ENCODE results near the gene NEUROG2.

Gene NEUROG2

DNA sequence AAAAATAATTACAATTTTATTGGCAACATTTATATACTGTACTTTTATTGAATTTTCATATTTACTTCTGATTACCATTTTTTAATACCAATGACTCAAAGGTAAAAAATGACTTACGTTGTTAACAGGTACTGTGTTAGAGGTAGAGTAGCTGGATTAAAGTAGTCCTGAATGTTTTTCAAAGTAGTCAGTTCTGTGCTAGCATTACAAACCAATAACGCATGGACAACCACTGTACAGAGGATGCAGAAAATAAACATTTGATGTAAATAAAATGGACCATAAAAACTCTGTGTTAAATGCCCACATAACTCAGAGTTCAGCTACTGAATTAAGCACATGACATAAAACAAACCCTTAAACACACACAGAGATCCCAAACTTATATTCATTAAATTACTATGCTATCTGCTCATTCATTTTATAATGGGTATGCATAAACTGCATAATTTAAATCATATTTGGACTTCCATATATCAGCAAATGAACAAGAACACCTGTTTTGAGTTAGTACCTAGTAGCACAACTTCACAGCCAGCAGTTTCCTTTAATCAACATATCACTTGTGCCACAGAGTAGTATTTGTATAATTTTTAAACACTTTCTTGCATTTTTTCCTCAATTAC lies 46.4 kb upstream of the NEUROG2 start:
- Histone ChIP-seq H3K9ac (ENCODE audit: low read depth, low read length, poor library complexity, severe bottlenecking) (no peak overlapping the region), H2AFZ (ENCODE audit: low read length) (no peak overlapping the region), H3K9me2 (replicated peaks; ENCODE audit: low read depth, low read length) (no peaks in the 10 kb centered on the region), H4K20me1 (ENCODE audit: insufficient read depth, low read length, poor library complexity, severe bottlenecking) (no peaks in the 10 kb centered on the region), H3K4me3 (ENCODE audit: low read length, poor library complexity, severe bottlenecking) (no peak overlapping the region), H3K36me3 (ENCODE audit: insufficient read depth, low read length) (peaks cover 20% of the 10 kb centered on the region; the same call in 1 of the 2 replicates), H3K4me1 (ENCODE audit: insufficient read depth, low read length, poor library complexity, severe bottlenecking) (peaks cover 12% of the 10 kb centered on the region), H3K27me3 (ENCODE audit: insufficient read depth, low read length, poor library complexity, severe bottlenecking) (no peaks in the 10 kb centered on the region), H3K79me2 (ENCODE audit: insufficient read depth, low read length) (no peaks in the 10 kb centered on the region), H3K9me3 (ENCODE audit: insufficient read depth, low read depth, low read length) (0 out of 2 replicates have a peak, but pooled peaks cover 3% of the 10 kb centered on the region), H3F3A (ENCODE audit: low read depth) (no peaks in the 10 kb centered on the region), H3K4me2 (ENCODE audit: low read depth, low read length, poor library complexity, severe bottlenecking) (no peak overlapping the region)
- TF ChIP-seq, protein P1, sequence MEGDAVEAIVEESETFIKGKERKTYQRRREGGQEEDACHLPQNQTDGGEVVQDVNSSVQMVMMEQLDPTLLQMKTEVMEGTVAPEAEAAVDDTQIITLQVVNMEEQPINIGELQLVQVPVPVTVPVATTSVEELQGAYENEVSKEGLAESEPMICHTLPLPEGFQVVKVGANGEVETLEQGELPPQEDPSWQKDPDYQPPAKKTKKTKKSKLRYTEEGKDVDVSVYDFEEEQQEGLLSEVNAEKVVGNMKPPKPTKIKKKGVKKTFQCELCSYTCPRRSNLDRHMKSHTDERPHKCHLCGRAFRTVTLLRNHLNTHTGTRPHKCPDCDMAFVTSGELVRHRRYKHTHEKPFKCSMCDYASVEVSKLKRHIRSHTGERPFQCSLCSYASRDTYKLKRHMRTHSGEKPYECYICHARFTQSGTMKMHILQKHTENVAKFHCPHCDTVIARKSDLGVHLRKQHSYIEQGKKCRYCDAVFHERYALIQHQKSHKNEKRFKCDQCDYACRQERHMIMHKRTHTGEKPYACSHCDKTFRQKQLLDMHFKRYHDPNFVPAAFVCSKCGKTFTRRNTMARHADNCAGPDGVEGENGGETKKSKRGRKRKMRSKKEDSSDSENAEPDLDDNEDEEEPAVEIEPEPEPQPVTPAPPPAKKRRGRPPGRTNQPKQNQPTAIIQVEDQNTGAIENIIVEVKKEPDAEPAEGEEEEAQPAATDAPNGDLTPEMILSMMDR (conservative IDR thresholded peaks at IDR 0.05; ENCODE audit: low read length), result no peak
- TF ChIP-seq EZH2phosphoT487 (IDR thresholded peaks at IDR 0.05; ENCODE audit: borderline replicate concordance), result no peak

- Histone ChIP-seq H3K4me3 (ENCODE audit: low read length, poor library complexity, severe bottlenecking) (no peak overlapping the region), H3F3A (ENCODE audit: low read depth) (no peaks in the 10 kb centered on the region), H3K4me1 (ENCODE audit: insufficient read depth, low read length, poor library complexity, severe bottlenecking) (peaks cover 12% of the 10 kb centered on the region), H3K36me3 (ENCODE audit: insufficient read depth, low read length) (peaks cover 20% of the 10 kb centered on the region; the same call in 1 of the 2 replicates), H3K4me2 (ENCODE audit: low read depth, low read length, poor library complexity, severe bottlenecking) (no peak overlapping the region), H3K9me2 (replicated peaks; ENCODE audit: low read depth, low read length) (no peaks in the 10 kb centered on the region), H4K20me1 (ENCODE audit: insufficient read depth, low read length, poor library complexity, severe bottlenecking) (no peaks in the 10 kb centered on the region), H3K79me2 (ENCODE audit: insufficient read depth, low read length) (no peaks in the 10 kb centered on the region), H3K9ac (ENCODE audit: low read depth, low read length, poor library complexity, severe bottlenecking) (no peak overlapping the region), H3K9me3 (ENCODE audit: insufficient read depth, low read depth, low read length) (0 out of 2 replicates have a peak, but pooled peaks cover 3% of the 10 kb centered on the region), H2AFZ (ENCODE audit: low read length) (no peak overlapping the region), H3K27me3 (ENCODE audit: insufficient read depth, low read length, poor library complexity, severe bottlenecking) (no peaks in the 10 kb centered on the region)
- TF ChIP-seq EZH2phosphoT487 (IDR thresholded peaks at IDR 0.05; ENCODE audit: borderline replicate concordance), result no peak
- TF ChIP-seq, protein P1 (conservative IDR thresholded peaks at IDR 0.05; ENCODE audit: low read length), result no peak
These were observed 44.1 kb upstream of the NEUROG2 start for GRCh38 chr4:112560084-112560483.

GRCh38 chr4:112559053-112559452 lies 43.1 kb upstream of the NEUROG2 start:
- Histone ChIP-seq H3K27me3 (ENCODE audit: insufficient read depth, low read length, poor library complexity, severe bottlenecking) (no peaks in the 10 kb centered on the region), H3K4me3 (ENCODE audit: low read length, poor library complexity, severe bottlenecking) (no peak overlapping the region), H3K9me3 (ENCODE audit: insufficient read depth, low read depth, low read length) (no peaks in the 10 kb centered on the region), H3K9me2 (replicated peaks; ENCODE audit: low read depth, low read length) (no peaks in the 10 kb centered on the region), H2AFZ (ENCODE audit: low read length) (no peak overlapping the region), H3K4me1 (ENCODE audit: insufficient read depth, low read length, poor library complexity, severe bottlenecking) (peaks cover 10% of the 10 kb centered on the region), H3K79me2 (ENCODE audit: insufficient read depth, low read length) (no peaks in the 10 kb centered on the region), H3K4me2 (ENCODE audit: low read depth, low read length, poor library complexity, severe bottlenecking) (no peak overlapping the region), H3F3A (ENCODE audit: low read depth) (no peaks in the 10 kb centered on the region), H4K20me1 (ENCODE audit: insufficient read depth, low read length, poor library complexity, severe bottlenecking) (no peaks in the 10 kb centered on the region), H3K9ac (ENCODE audit: low read depth, low read length, poor library complexity, severe bottlenecking) (no peak overlapping the region), H3K36me3 (ENCODE audit: insufficient read depth, low read length) (peaks cover 20% of the 10 kb centered on the region; the same call in 1 of the 2 replicates)
- TF ChIP-seq, protein P1 (conservative IDR thresholded peaks at IDR 0.05; ENCODE audit: low read length), result no peak
- no peak for TF ChIP-seq EZH2phosphoT487 (IDR thresholded peaks at IDR 0.05; ENCODE audit: borderline replicate concordance)

Data from Loucy (cell line).